Nasal cavity respiratory epithelium epithelial cell of viscerocranial mucosa (primary cell): ENCODE measurements around the gene SBDS. TPM values are rescaled to one million over a fixed set of nuclear protein-coding genes. Genes with fewer than 3 reads are reported as not detected.

Experiments
- total RNA-seq: library from RNA; depleted of rRNA; stranded (reverse); fragments of >200 nt; gene quantifications from 2 replicates; pipeline ENCODE4 v1.2.3, GENCODE V29; 2014

Gene SBDS
- total RNA-seq: 132 and 167 TPM in 2 replicates

DNA sequence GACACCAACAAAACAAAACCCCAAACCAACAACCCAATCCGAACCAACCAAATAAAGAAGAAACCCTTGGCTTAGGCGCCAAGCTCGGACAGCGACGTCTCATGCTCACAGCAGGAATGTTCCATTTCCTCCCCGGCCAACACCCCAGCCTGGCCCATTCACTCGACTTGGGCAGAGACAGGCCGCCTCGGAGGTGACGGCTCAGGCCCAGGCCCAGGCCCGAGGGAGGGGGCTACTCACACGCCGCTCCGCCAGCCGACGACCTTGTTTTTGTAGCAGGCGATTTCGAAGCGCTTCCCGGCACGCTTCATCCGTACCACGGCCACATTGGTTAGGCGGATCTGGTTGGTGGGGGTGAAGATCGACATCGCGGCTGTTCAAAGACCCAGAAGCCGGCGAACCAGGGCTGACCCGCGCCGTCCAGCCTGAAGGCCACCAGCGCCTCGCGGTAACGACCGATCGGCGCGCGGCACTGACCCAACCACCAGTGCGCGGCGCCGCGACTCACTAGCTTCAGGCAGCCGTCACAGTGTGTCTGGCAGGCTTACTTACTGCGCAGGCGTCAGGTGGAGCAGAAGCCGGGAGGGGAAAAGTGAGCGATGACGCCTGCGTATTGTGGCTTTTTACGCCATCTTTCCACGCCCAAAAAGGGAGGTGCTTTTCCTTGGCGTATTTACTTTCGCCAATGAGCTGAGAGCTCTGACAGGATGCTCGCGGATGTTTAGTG lies at the start of gene SBDS:
SBDS (minus strand) TSS at position 537 of the 727 bp plus-strand sequence; CDS start at position 368, 169 bp downstream.

DNA sequence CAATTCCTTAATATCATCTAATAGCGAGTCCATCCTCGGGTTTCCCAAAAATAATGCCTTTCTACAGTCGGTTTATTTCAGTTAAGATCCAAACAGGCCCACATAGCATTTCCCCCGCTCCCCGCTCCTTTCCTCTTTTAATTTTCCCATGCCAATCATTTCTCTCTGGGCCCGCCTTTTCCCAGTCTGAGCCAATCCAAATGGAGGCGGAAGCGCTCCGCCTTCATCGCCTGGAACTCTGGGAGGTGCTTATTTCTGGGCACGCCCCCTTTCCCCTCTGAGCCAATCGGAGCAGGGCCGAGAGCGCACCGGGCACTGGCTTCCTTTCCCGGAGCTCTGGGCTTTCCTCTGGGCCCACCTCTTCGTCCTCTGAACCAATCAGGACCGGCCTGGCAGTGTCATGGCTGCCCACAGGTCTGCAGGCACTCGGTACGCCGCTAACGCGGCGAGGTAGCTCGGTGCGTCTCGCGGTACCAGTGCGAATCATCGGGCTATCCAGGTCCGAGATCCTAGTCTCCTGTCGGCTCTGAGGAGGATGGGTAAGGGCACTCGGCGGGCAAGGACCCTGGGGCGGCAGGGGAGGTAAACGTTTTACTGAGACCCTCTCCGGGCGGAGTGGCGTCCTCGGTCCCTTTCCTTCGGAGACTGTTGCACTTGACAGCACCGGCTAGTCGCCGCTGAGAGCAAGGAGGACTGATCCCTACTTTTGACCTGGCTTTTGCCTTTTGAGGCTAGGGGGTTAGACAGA lies 1.2 kb upstream of the SBDS start, which contains the start of gene TYW1:
TYW1 (plus strand) TSS at position 390 of the 748 bp plus-strand sequence; CDS start at position 536, 146 bp downstream.

Other genes with a start within 250 kb of the SBDS start
- 52.6 and 90.3 TPM in 2 replicates for gene TMEM248, start 74.4 kb downstream of the SBDS start, total RNA-seq
- 26.0 and 36.1 TPM in 2 replicates for gene TYW1, start 1.2 kb upstream of the SBDS start, total RNA-seq